ENCODE data around the gene CDH13. TPM values are rescaled to one million over a fixed set of nuclear protein-coding genes. Genes with fewer than 3 reads are reported as not detected.

Gene CDH13
- polyA plus RNA-seq, 2 of the 4 experiments (the other 2 are of a cell fraction) = not detected

DNA sequence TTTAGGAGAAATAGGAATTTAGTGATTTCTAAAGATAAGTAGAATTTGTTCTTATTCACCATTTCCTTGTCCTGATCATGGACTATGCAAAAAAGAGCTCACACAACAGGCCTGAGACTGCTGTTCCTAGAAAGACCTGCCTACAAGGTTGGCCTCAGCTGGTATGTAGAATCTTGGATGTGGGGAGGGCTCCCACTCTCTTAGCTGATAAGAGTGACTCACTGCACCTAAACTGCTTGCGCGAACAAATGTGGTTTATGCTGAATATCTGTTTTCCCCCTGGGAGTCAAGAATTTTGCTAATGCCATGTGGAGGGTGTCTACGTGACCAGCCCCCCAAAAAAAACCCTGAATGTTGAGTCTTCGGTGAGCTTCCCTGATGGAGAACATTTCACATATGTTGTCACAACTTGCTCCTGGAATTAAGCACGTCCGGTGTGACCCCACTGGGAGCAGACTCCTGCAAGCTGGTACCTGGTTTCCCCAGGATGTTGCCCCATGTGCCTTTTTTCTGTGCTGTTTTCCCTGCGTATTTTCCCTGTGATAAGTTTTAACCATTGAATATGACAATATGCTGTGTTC lies 1112.2 kb downstream of the CDH13 start (continued):
- TF ChIP-seq NFE2L2 (conservative IDR thresholded peaks at IDR 0.05; ENCODE audit: low read length) = no peak
- no peak for TF ChIP-seq ESRRA (IDR thresholded peaks at IDR 0.05; ENCODE audit: borderline replicate concordance, low read length)

DNA sequence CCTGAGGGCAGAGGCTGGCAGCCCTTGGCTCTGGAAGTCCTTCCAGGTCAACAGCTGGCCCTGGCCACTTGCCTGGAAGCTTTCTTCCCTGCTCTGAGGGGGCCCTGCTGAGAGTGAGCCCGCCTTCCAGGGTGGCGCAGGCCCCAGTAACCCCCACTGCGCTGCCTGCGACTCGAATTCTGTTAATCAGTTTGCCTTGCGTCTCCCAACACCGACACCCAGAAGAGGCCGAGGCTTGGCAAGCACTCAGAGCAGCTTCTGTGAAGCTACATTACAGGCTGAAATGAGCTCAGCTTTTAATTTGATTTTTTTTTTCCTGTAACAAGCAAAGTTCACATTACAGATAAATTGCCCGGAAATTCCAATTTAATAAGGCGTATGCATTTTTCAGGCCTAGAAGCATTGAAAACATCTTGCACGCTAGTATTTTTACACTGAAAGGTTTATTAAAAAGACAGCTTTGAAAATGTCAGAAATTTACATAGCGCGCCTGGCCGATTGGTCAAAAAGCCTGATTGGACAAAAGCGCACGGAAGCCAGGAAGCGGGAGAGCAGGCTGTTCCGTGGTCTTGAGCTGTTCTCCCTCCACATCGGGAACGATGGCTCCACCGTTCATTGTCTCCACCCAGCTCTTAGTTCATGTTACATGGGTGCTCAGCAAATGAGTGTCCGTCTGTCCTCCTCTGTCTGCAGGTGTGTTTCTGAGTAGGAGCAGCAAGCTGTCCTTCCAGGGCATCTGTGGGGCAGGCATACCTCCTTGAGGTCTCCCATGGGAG lies 1115.5 kb downstream of the CDH13 start:
- TF ChIP-seq NPAS2 (CRISPR knock-in tag; IDR thresholded peaks at IDR 0.05; ENCODE audit: borderline replicate concordance) = no peak
- TF ChIP-seq, protein P1, sequence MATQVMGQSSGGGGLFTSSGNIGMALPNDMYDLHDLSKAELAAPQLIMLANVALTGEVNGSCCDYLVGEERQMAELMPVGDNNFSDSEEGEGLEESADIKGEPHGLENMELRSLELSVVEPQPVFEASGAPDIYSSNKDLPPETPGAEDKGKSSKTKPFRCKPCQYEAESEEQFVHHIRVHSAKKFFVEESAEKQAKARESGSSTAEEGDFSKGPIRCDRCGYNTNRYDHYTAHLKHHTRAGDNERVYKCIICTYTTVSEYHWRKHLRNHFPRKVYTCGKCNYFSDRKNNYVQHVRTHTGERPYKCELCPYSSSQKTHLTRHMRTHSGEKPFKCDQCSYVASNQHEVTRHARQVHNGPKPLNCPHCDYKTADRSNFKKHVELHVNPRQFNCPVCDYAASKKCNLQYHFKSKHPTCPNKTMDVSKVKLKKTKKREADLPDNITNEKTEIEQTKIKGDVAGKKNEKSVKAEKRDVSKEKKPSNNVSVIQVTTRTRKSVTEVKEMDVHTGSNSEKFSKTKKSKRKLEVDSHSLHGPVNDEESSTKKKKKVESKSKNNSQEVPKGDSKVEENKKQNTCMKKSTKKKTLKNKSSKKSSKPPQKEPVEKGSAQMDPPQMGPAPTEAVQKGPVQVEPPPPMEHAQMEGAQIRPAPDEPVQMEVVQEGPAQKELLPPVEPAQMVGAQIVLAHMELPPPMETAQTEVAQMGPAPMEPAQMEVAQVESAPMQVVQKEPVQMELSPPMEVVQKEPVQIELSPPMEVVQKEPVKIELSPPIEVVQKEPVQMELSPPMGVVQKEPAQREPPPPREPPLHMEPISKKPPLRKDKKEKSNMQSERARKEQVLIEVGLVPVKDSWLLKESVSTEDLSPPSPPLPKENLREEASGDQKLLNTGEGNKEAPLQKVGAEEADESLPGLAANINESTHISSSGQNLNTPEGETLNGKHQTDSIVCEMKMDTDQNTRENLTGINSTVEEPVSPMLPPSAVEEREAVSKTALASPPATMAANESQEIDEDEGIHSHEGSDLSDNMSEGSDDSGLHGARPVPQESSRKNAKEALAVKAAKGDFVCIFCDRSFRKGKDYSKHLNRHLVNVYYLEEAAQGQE (IDR thresholded peaks at IDR 0.05) = no peak
- no peak for TF ChIP-seq POLR2A (IDR thresholded peaks at IDR 0.05; ENCODE audit: low read length)
- no peak for TF ChIP-seq PHF8 (IDR thresholded peaks at IDR 0.05; ENCODE audit: borderline replicate concordance, low read depth)
- no peak for TF ChIP-seq ZC3H11A (IDR thresholded peaks at IDR 0.05)
- no peak for TF ChIP-seq ESRRA (IDR thresholded peaks at IDR 0.05; ENCODE audit: borderline replicate concordance, low read length)
- no peak for TF ChIP-seq POLR2AphosphoS2 (conservative IDR thresholded peaks at IDR 0.05; ENCODE audit: low read length)
- no peak for TF ChIP-seq HDAC2 (IDR thresholded peaks at IDR 0.05)
- no peak for TF ChIP-seq FOSL2 (IDR thresholded peaks at IDR 0.05)
- no peak for TF ChIP-seq FOSL2 (CRISPR knock-in tag; IDR thresholded peaks at IDR 0.05)
- TF ChIP-seq GATA3 (IDR thresholded peaks at IDR 0.05; ENCODE audit: borderline replicate concordance) = no peak
- TF ChIP-seq, protein P2, sequence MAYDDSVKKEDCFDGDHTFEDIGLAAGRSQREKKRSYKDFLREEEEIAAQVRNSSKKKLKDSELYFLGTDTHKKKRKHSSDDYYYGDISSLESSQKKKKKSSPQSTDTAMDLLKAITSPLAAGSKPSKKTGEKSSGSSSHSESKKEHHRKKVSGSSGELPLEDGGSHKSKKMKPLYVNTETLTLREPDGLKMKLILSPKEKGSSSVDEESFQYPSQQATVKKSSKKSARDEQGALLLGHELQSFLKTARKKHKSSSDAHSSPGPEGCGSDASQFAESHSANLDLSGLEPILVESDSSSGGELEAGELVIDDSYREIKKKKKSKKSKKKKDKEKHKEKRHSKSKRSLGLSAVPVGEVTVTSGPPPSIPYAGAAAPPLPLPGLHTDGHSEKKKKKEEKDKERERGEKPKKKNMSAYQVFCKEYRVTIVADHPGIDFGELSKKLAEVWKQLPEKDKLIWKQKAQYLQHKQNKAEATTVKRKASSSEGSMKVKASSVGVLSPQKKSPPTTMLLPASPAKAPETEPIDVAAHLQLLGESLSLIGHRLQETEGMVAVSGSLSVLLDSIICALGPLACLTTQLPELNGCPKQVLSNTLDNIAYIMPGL (CRISPR knock-in tag; IDR thresholded peaks at IDR 0.05; ENCODE audit: borderline replicate concordance) = no peak
- TF ChIP-seq, protein P3, sequence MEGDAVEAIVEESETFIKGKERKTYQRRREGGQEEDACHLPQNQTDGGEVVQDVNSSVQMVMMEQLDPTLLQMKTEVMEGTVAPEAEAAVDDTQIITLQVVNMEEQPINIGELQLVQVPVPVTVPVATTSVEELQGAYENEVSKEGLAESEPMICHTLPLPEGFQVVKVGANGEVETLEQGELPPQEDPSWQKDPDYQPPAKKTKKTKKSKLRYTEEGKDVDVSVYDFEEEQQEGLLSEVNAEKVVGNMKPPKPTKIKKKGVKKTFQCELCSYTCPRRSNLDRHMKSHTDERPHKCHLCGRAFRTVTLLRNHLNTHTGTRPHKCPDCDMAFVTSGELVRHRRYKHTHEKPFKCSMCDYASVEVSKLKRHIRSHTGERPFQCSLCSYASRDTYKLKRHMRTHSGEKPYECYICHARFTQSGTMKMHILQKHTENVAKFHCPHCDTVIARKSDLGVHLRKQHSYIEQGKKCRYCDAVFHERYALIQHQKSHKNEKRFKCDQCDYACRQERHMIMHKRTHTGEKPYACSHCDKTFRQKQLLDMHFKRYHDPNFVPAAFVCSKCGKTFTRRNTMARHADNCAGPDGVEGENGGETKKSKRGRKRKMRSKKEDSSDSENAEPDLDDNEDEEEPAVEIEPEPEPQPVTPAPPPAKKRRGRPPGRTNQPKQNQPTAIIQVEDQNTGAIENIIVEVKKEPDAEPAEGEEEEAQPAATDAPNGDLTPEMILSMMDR (IDR thresholded peaks at IDR 0.05) = no peak
- DNase-seq (ENCODE audit: low read depth in 1 of 2, low spot score in 1 of 2) (no peak), FAIRE-seq (no peak), ATAC-seq (no peak)
- ChIA-PET POLR2A (no interaction called here), CTCF (interaction anchor here (0.6 kb wide), 1 partner anchor 14 kb away, joined by 3 read pairs; no protein-coding TSS in a partner anchor)
- 71% methylated on average over 21 of the region's 22 CpGs for WGBS (ENCODE audit: missing lambda C conversion rate)
- no peaks in the 10 kb centered on the region for H3K4me1 ChIP-seq
- no peaks in the 10 kb centered on the region for H3K9me3 ChIP-seq
- no peak overlapping the region for H3K27ac ChIP-seq
- no peak overlapping the region for H3K4me2 ChIP-seq
- no peak overlapping the region for H3K4me3 ChIP-seq

DNA sequence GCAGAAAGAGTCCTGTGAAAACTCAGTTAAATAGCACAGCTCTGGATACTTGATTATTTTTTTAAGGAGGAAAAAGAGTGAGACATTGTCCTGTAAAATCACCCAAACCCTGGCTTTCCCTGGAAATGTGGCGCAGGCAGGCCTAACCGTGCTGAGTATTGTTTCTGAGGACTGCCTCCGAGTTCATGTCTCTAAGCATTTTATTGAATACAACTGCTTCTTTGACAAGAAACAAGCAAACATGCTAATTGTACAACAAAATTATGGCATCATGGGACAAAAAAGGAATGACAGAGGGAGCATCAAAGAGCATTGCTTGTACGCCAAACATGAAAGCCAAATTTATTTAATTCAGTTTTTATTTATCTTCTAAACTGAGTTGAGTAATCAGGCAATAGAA lies 1116.5 kb downstream of the CDH13 start:
- FAIRE-seq (no peak), DNase-seq (ENCODE audit: low read depth in 1 of 2, low spot score in 1 of 2) (no peak), ATAC-seq (no peak)
- Histone ChIP-seq H3K4me1 (no peaks in the 10 kb centered on the region), H3K27ac (no peak overlapping the region), H3K9me3 (no peaks in the 10 kb centered on the region), H3K4me2 (no peak overlapping the region), H3K4me3 (no peak overlapping the region)
- POLR2A ChIA-PET = no interaction called here
- CTCF ChIA-PET = no interaction called here
- 73% methylated on average over 4 of the region's 4 CpGs for WGBS (ENCODE audit: missing lambda C conversion rate)
- no peak for TF ChIP-seq HOXB5 (CRISPR knock-in tag; IDR thresholded peaks at IDR 0.05)
- no peak for TF ChIP-seq NFE2L2 (conservative IDR thresholded peaks at IDR 0.05; ENCODE audit: low read length)
- TF ChIP-seq HOXB13 (CRISPR knock-in tag; IDR thresholded peaks at IDR 0.05; ENCODE audit: low read depth) = no peak
